GM23248 (cell line): ENCODE results near the gene CHN1. TPM values are rescaled to one million over a fixed set of nuclear protein-coding genes. Genes with fewer than 3 reads are reported as not detected.
A peak's percentile ranks its signal among the peaks of the same experiment; 100 is the strongest.

Experiments used
- DNase-seq: peaks from one replicate; pipeline ENCODE4 v3.0.0-alpha.2; 2015
- H2AFZ ChIP-seq: fragments of 200-600 bp; sonication (generic); 2 replicates; pipeline ENCODE4 v1.6.1; 2016; ENCODE audit warnings: antibody characterized with exemption
- H3F3A ChIP-seq: fragments of 200-600 bp; sonication (generic); 2 replicates; pipeline ENCODE4 v1.6.1; 2016; ENCODE audit warnings: mild to moderate bottlenecking, antibody characterized with exemption, mixed run types; ENCODE audit not compliant: insufficient read depth
- H3K27ac ChIP-seq: fragments of 200-600 bp; sonication (generic); 2 replicates; pipeline ENCODE4 v1.5.1; 2016; ENCODE audit warnings: mild to moderate bottlenecking
- H3K27me3 ChIP-seq: fragments of 200-600 bp; sonication (generic); replicated peaks from 2 replicates; pipeline ENCODE4 v1.6.1; 2016; ENCODE audit warnings: mild to moderate bottlenecking; ENCODE audit not compliant: insufficient read depth
- H3K36me3 ChIP-seq: fragments of 200-600 bp; sonication (generic); 2 replicates; pipeline ENCODE4 v1.6.1; 2016; ENCODE audit warnings: low read depth, mild to moderate bottlenecking
- H3K4me1 ChIP-seq: fragments of 200-600 bp; sonication (generic); 2 replicates; pipeline ENCODE4 v1.6.1; 2016; ENCODE audit warnings: mild to moderate bottlenecking; ENCODE audit not compliant: insufficient read depth
- H3K4me2 ChIP-seq: fragments of 200-600 bp; sonication (generic); one replicate; pipeline ENCODE4 v1.6.1; 2016; ENCODE audit warnings: mild to moderate bottlenecking; ENCODE audit not compliant: unreplicated experiment
- H3K4me3 ChIP-seq: fragments of 200-600 bp; sonication (generic); 2 replicates; pipeline ENCODE4 v1.5.1; 2016; ENCODE audit warnings: mild to moderate bottlenecking
- H3K79me2 ChIP-seq: fragments of 200-600 bp; sonication (generic); 2 replicates; pipeline ENCODE4 v1.6.1; 2016; ENCODE audit warnings: mild to moderate bottlenecking; ENCODE audit not compliant: insufficient read depth
- H3K9ac ChIP-seq: fragments of 200-600 bp; sonication (generic); 2 replicates; pipeline ENCODE4 v1.6.1; 2016; ENCODE audit warnings: mild to moderate bottlenecking
- H3K9me2 ChIP-seq: fragments of 200-600 bp; sonication (generic); 2 replicates; pipeline ENCODE4 v1.6.1; 2016; ENCODE audit warnings: mixed run types, mild to moderate bottlenecking, moderate library complexity; ENCODE audit not compliant: insufficient read depth
- H3K9me3 ChIP-seq: fragments of 200-600 bp; sonication (generic); one replicate; pipeline ENCODE4 v1.6.1; 2017; ENCODE audit warnings: low read depth
- H4K20me1 ChIP-seq: fragments of 200-600 bp; sonication (generic); 2 replicates; pipeline ENCODE4 v1.6.0; 2016; ENCODE audit not compliant: insufficient read depth
- EZH2 ChIP-seq: fragments of 200-600 bp; sonication (generic); IDR thresholded peaks from 2 replicates; pipeline ENCODE4 v1.6.1; 2018; ENCODE audit warnings: antibody characterized with exemption, mild to moderate bottlenecking; ENCODE audit not compliant: insufficient read depth, poor library complexity, severe bottlenecking
- EZH2phosphoT487 ChIP-seq: fragments of 200-600 bp; sonication (generic); IDR thresholded peaks from 2 replicates; pipeline ENCODE4 v1.6.1; 2018; ENCODE audit warnings: antibody characterized with exemption, moderate library complexity, mild to moderate bottlenecking, low read depth; ENCODE audit not compliant: insufficient read depth
- WGBS, 2 experiments: methylation state at CpG; one replicate each; pipeline ENCODE4 v1.1.6; 2015 to 2017; ENCODE audit warnings: low lambda C conversion rate in 2 of 2, low coverage in 1 of 2; ENCODE audit errors: missing lambda C conversion rate in 2 of 2; 5-methylcytosine and 5-hydroxymethylcytosine counted together
- in situ Hi-C: fragments of 300-500 bp; cut with MboI; formaldehyde crosslinking; loops from 2 replicates; pipeline ENCODE4 v1.15.0; 2020
- polyA plus RNA-seq: library from polyadenylated mRNA; unstranded; fragments of >200 nt; fragmentation: Nextera tagmentation; extraction: Ambion mirVana; gene quantifications from 2 replicates; pipeline ENCODE4 v1.2.1, GENCODE V29; 2016
- small RNA-seq: library from RNA; depleted of rRNA; stranded (forward); fragments of <200 nt; gene quantifications from one replicate; pipeline ENCODE3, GENCODE V24; 2014; ENCODE audit warnings: low read depth, low replicate concordance
- total RNA-seq: library from RNA; depleted of rRNA; stranded (reverse); fragments of >200 nt; shearing (Covaris generic); gene quantifications from 2 replicates; pipeline ENCODE4 v1.2.3, GENCODE V29; 2014; rRNA removed

The CHN1 gene
- total and polyA plus RNA-seq, 2 experiments from 2014 or later, result 115 to 130 TPM

DNA sequence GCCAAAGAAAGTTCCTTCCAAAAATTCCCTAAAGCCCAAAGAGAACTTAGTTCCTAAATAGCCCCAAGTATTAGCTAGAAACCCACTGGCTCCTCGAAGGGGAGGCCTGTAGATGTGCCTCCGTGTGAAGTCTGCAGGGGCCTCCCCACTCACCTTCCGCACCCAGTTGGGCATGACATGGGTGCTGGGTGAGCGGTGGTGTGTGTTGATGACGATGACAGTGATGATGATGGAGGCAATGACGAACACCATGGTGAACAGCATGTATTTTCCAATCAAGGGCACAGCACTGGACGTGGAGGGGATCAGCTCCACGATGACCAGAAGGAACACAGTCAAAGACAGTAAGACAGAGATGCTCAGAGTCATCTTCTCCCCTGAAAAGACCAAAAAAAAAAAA lies 255.4 kb downstream of the CHN1 start:
- Histone ChIP-seq H3K79me2 (no peaks in the 10 kb centered on the region), H2AFZ (no peak overlapping the region), H3K4me2 (no peak overlapping the region), H3K9me2 (no peaks in the 10 kb centered on the region), H3K9me3 (no peaks in the 10 kb centered on the region), H3K27me3 (no peaks in the 10 kb centered on the region), H3K27ac (no peak overlapping the region), H3F3A (no peaks in the 10 kb centered on the region), H3K4me3 (no peak overlapping the region), H3K9ac (no peak overlapping the region), H4K20me1 (no peaks in the 10 kb centered on the region), H3K36me3 (no peaks in the 10 kb centered on the region), H3K4me1 (no peaks in the 10 kb centered on the region; the same call in 1 of the 2 replicates)
- DNase-seq, result no peak
- WGBS, 2 experiments, result 72% methylated on average over 8 of the region's 8 CpGs
- in situ Hi-C loops, result no loop called here
- TF ChIP-seq EZH2phosphoT487 (no peak), EZH2 (no peak)

DNA sequence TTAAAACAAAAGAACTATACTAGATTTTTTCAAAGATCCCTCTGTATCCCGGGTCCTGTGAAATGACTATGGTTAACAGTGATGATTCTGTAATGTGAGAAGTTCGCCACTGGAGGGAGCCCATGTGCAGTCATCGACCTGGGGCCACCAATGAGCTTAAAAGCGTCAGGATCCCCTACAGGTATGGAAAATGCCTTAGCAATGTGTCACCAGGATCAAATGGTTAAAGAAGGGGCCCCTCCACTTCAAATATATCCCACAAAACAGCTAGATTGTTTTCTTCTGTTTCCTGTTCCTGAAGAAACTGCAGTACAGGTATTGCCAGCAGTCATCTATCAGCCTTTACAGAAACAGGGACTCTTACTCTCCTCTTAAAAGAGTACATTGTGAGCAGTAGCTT lies 256.2 kb downstream of the CHN1 start:
- DNase-seq, result peak; percentile 66
- no peak overlapping the region for H2AFZ ChIP-seq
- no peak overlapping the region for H3K9ac ChIP-seq
- WGBS, 2 experiments, result 1 to 2% methylated on average over 4 of the region's 4 CpGs
- no peaks in the 10 kb centered on the region for H3K79me2 ChIP-seq
- no peaks in the 10 kb centered on the region for H3F3A ChIP-seq
- H3K4me3 ChIP-seq, result no peak overlapping the region
- no peaks in the 10 kb centered on the region; the same call in 1 of the 2 replicates for H3K4me1 ChIP-seq
- no peak overlapping the region for H3K27ac ChIP-seq
- TF ChIP-seq EZH2phosphoT487, result no peak
- no peak for TF ChIP-seq EZH2
- in situ Hi-C loops, result no loop called here
- H4K20me1 ChIP-seq, result no peaks in the 10 kb centered on the region
- H3K9me2 ChIP-seq, result no peaks in the 10 kb centered on the region
- no peak overlapping the region for H3K4me2 ChIP-seq
- no peaks in the 10 kb centered on the region for H3K27me3 ChIP-seq
- no peaks in the 10 kb centered on the region for H3K9me3 ChIP-seq
- H3K36me3 ChIP-seq, result no peaks in the 10 kb centered on the region

Small RNA genes within 50 kb of the gene (small RNA-seq; reads per million reads assigned to genes)
- gene RNU6-1290P (not detected), gene RNU6-763P (not detected)

Other genes with a start within 250 kb of the CHN1 start
- not detected in 2 replicates for gene CHRNA1, start 240.9 kb downstream of the CHN1 start, total RNA-seq
- gene CHRNA1, start 240.9 kb downstream of the CHN1 start, polyA plus RNA-seq, result 0.16 and 0.27 TPM in 2 replicates
- gene ATF2, start 162.8 kb upstream of the CHN1 start, total RNA-seq, result 31.7 and 33.8 TPM in 2 replicates
- gene ATF2, start 162.8 kb upstream of the CHN1 start, polyA plus RNA-seq, result 26.8 and 29.5 TPM in 2 replicates
- 136 and 145 TPM in 2 replicates for gene ATP5MC3, start 176.3 kb upstream of the CHN1 start, total RNA-seq
- 365 and 370 TPM in 2 replicates for gene ATP5MC3, start 176.3 kb upstream of the CHN1 start, polyA plus RNA-seq